MCF 10A (cell line): ENCODE data around the gene ADAMTSL1. TPM values are rescaled to one million over a fixed set of nuclear protein-coding genes. Genes with fewer than 3 reads are reported as not detected.

Experiments used
- BruUV-seq: library from RNA; stranded (reverse); fragments of 400-500 nt; replicated peaks from 2 replicates; lab custom pipeline; 2021; lab: Mats Ljungman, UMichigan
- CTCF ChIA-PET: fragments of 300-600 bp; sonication (Branson Sonifier 250); formaldehyde crosslinking; extraction: SDS; loops from one replicate; lab custom pipeline; 2021; ENCODE audit warnings: antibody characterized with exemption, inconsistent platforms; lab: Yijun Ruan, JAX
- POLR2A ChIA-PET: fragments of 300-600, 350-650 bp; sonication (Branson Sonifier 250); formaldehyde crosslinking; extraction: SDS; loops from one replicate; lab custom pipeline; 2020; ENCODE audit warnings: antibody characterized with exemption, inconsistent platforms; lab: Yijun Ruan, JAX
- DNase-seq: peaks from one replicate; pipeline ENCODE4 v3.0.0-alpha.2; 2018; ENCODE audit not compliant: unreplicated experiment
- H3K27ac Mint-ChIP-seq: one replicate; pipeline ENCODE4 v1.8.0; 2022; ENCODE audit warnings: mild to moderate bottlenecking, low read depth, mixed read lengths; ENCODE audit not compliant: unreplicated experiment
- H3K27me3 Mint-ChIP-seq: one replicate; pipeline ENCODE4 v1.8.0; 2022; ENCODE audit warnings: mixed read lengths; ENCODE audit not compliant: insufficient read depth, unreplicated experiment
- H3K36me3 Mint-ChIP-seq: one replicate; pipeline ENCODE4 v1.8.0; 2022; ENCODE audit warnings: mild to moderate bottlenecking, moderate library complexity, mixed read lengths; ENCODE audit not compliant: insufficient read depth, unreplicated experiment
- H3K4me1 Mint-ChIP-seq: one replicate; pipeline ENCODE4 v1.8.0; 2022; ENCODE audit warnings: mixed read lengths; ENCODE audit not compliant: insufficient read depth, unreplicated experiment
- H3K4me3 Mint-ChIP-seq: one replicate; pipeline ENCODE4 v1.8.0; 2022; ENCODE audit warnings: mild to moderate bottlenecking, moderate library complexity, mixed read lengths; ENCODE audit not compliant: unreplicated experiment
- H3K9me3 Mint-ChIP-seq: one replicate; pipeline ENCODE4 v1.8.0; 2022; ENCODE audit warnings: mixed read lengths; ENCODE audit not compliant: unreplicated experiment
- CTCF ChIP-seq: fragments of 200-600 bp; IDR thresholded peaks from one replicate; pipeline ENCODE4 v1.8.0; 2022; ENCODE audit warnings: antibody characterized with exemption, mild to moderate bottlenecking; ENCODE audit not compliant: unreplicated experiment
- intact Hi-C: fragments of 100-400 bp; cut with micrococcal nuclease; formaldehyde crosslinking; loops from 2 replicates; pipeline ENCODE4 v1.14.1; 2022
- total RNA-seq: library from RNA; stranded (reverse); gene quantifications from 2 replicates; pipeline ENCODE4 v1.2.3, GENCODE V29; 2022

Gene ADAMTSL1
- total RNA-seq, 1 experiment from 2014 or later, result not detected

DNA sequence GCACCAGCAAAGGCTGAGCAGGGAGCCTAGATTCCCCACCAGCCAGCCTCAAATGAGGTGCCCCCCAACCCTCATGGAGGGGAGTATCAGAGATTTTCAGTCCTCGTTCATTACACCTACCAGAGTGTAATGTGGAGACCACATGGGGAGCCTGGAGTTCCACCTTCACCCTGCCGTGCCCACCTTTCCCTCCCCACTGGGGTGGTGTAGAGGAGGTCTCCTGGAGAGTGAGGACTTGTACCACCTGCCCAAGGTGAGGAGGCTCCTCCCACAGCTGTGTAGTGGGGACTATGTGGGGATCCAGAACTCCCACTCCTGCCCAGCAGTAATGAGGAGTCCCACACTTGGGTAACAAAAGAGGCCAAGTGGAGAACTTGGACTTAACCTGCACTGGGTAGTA is 337.2 kb downstream of the ADAMTSL1 start:
- Mint-ChIP-seq H3K4me3 (no peak overlapping the region), H3K36me3 (no peaks in the 10 kb centered on the region), H3K9me3 (no peaks in the 10 kb centered on the region), H3K4me1 (no peaks in the 10 kb centered on the region), H3K27ac (no peak overlapping the region), H3K27me3 (no peaks in the 10 kb centered on the region)
- CTCF ChIA-PET, result no interaction called here
- DNase-seq, result no peak
- TF ChIP-seq CTCF, result no peak
- BruUV-seq, result no TSS peak
- intact Hi-C loops, result no loop called here
- POLR2A ChIA-PET, result no interaction called here

GRCh38 chr9:18819418-18819817 is 345.5 kb downstream of the ADAMTSL1 start:
- no peak overlapping the region for H3K4me3 Mint-ChIP-seq
- BruUV-seq, result no TSS peak
- no peaks in the 10 kb centered on the region for H3K9me3 Mint-ChIP-seq
- no peaks in the 10 kb centered on the region for H3K27me3 Mint-ChIP-seq
- H3K36me3 Mint-ChIP-seq, result no peaks in the 10 kb centered on the region
- DNase-seq, result no peak
- H3K4me1 Mint-ChIP-seq, result no peaks in the 10 kb centered on the region
- TF ChIP-seq CTCF, result no peak
- H3K27ac Mint-ChIP-seq, result no peak overlapping the region
- CTCF ChIA-PET, result interaction anchor here (0.6 to 1.8 kb wide), 3 partner anchors 358 to 565 kb away, joined by 3 to 6 read pairs (median 4); no protein-coding TSS in a partner anchor
- POLR2A ChIA-PET, result interaction anchor here (0.5 to 1.2 kb wide), 2 partner anchors 11 to 137 kb away, joined by 3 read pairs; no protein-coding TSS in a partner anchor
- intact Hi-C loops, result no loop called here

- Mint-ChIP-seq H3K27me3 (no peaks in the 10 kb centered on the region), H3K9me3 (no peaks in the 10 kb centered on the region), H3K36me3 (no peaks in the 10 kb centered on the region), H3K4me3 (no peak overlapping the region), H3K27ac (no peak overlapping the region), H3K4me1 (no peaks in the 10 kb centered on the region)
- TF ChIP-seq CTCF, result no peak
- CTCF ChIA-PET, result interaction anchor here (0.6 to 1.8 kb wide), 2 partner anchors 25 to 378 kb away, joined by 3 to 6 read pairs; no protein-coding TSS in a partner anchor
- intact Hi-C loops, result loop anchor here (5.0 to 10.0 kb wide), 2 partner anchors 413 to 1006 kb away; no protein-coding TSS in a partner anchor
- POLR2A ChIA-PET, result interaction anchor here (1.2 kb wide), 1 partner anchor 12 kb away, joined by 3 read pairs; no protein-coding TSS in a partner anchor
- BruUV-seq, result no TSS peak
- no peak for DNase-seq
Measured at GRCh38 chr9:18820566-18821095, 346.7 kb downstream of the ADAMTSL1 start.

DNA sequence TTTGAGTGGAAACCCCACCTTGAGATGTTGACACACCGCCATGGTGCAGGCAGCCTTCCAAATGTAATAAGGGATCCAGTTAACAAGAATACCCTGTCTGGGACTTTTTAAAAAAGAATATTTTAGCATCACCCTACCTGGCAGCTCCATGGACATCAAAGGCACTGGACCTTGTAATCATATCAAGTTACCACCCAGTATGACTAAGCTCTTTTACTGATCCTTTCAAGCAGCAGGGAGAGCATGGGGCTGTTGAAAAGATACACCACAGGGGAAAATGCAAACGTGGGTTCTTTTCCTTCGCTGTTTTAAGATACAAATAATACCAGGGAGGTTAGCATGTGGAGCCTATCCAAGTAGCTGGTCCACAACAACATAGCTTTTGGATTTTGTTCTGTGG is 347.8 kb downstream of the ADAMTSL1 start:
- no TSS peak for BruUV-seq
- Mint-ChIP-seq H3K36me3 (no peaks in the 10 kb centered on the region), H3K27ac (no peak overlapping the region), H3K4me1 (no peaks in the 10 kb centered on the region), H3K27me3 (no peaks in the 10 kb centered on the region), H3K9me3 (no peaks in the 10 kb centered on the region), H3K4me3 (no peak overlapping the region)
- TF ChIP-seq CTCF, result no peak
- intact Hi-C loops, result loop anchor here (5.0 to 10.0 kb wide), 2 partner anchors 414 to 1007 kb away; no protein-coding TSS in a partner anchor
- peak; percentile 11 for DNase-seq
- ChIA-PET CTCF (interaction anchor here (0.5 to 1.0 kb wide), 3 partner anchors 155 to 567 kb away, joined by 3 to 4 read pairs (median 3); no protein-coding TSS in a partner anchor), POLR2A (no interaction called here)
